Stimulated activated CD4-positive, alpha-beta T cell treated with anti-CD3 and anti-CD28 coated beads, TNF-alpha, amount 100 ng/mL, for 4 hours (primary cell): ENCODE data around the gene TMEM234.

Experiments used
- DNase-seq, 3 experiments: peaks; one replicate each; pipeline ENCODE4 v3.0.0-alpha.2; 2020; ENCODE audit warnings: low read depth in 3 of 3

Gene TMEM234

DNA sequence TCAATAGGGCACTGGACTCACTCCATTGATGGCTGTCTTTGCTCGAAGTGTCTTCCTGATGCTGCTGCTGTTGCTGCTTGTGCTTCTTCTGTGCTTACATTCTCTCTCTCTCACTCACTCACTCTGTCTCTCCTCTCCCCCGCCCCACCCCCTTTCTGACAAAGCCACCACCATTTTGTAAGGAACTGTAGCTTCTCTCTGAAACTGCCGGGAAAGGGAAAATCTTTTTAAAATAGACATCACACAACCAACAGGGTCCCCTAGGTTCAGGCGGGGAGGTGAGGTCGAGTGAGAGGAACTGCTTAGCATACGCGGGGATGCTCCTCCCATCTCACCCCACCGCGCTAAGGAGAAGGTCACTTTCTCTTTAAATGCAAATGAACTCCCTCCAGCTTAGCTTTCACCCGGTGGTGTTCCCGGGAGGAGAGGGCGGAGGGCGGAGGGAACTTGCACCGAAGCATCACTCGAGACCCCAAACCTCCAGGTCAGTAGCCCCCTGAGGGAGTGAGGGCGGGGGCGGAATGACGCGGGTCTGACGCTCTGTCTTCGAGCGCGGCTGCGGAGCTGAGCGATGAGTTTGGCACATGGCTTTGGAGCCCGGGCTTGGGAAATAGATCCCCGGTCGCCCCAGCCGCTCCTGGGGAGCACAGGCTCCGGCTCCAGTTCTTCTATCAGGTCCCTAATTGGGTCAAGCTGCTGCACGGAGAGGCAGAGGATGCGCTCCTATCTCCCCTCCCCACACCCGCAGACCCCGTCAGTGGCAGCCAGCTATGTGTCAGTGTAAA is 21.7 kb downstream of the TMEM234 start, which contains the start of gene CCDC28B:
Gene CCDC28B (plus strand): TSS at position 370 of the 785 bp plus-strand sequence. CDS start 1,341 bp downstream, outside the sequence.
- peak; percentile 20 to 35 (median 30) for DNase-seq

DNA sequence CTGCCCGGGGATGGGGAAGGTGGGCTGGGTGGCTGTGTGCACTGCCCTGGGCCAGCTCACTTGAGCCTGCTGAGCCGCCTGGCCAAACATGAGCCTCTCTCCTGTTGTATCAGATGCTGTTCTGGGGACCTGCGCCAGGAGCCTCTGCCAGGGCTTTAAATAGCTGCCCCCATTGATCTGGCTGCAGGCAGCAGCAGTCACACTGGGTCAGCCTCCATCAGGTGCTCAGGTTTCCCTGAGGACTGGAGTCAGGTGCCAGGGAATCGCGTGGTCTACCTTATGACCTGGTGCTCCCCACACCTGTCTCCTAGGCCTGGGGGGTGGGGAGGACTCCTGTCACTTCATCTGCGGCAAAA is 22.5 kb downstream of the TMEM234 start:
- DNase-seq: no peak

DNA sequence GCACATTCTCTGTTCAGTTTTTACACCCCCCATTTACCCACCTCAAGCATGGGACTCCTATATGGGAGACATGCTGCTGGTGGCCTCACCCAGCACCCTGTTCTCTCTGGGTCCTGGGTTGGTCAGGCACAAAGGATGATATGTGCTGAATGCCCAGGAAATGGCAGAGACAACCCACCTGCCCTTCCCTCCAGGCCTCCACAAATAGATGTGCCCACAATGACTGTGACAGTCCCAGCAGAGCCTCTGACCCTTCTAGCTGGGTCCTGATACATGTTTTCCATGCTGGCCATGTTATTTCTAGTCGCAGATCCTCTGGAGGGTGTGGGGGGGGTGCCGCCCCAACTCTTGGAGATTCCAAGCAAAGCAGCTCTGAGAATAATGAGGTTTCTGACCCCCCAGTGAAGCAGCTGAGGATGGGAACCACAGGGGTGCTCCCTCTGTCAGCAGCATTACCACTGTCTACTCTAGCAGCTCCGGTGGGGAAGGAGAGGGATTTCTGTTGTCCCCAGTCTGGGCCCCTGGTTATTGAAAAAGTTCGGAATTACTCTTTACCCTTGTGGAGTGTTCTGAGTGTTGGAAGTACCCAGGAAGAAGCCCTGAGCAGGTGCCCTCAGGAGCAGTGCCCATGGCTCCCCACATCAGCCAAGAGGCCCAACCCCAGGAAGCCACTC is 23.0 kb downstream of the TMEM234 start:
- no peak for DNase-seq

DNA sequence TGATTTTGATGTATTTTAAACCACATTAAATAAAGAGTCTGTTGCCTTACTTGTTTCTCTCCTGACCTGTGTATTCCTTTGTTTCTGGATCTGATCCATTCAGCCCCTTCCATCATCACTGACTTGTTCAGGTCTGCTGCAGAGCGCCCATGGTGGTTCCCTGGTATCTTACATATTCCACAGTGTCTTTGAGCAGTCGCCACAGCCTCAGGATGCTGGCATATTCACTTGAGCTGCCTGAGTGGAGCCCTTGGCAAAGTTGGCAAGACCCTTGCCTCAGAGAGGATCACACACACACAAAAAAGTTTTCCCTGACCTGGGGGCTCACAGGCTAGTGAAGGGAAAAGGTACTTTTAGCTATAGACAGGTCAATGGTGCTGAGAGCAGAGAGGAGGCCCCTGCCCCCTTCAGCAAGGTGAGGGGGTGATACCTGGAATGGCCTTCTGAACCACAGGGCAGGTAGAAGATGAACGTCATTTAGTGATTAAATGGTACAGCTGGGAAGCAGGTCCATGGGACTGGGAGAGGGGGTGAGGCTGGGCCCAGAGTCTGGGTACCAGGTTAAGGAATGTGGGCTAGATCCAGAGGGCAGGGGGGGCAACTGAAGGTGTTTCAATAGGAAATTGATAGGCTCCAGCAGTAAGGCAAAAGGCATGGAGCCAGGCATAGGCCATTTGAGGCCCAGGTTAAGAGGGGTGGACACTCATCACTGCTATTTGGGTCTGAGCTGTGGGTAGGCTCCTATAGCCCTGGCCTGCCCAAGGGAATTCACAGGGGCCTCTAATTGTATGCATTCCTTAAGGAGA is 23.7 kb downstream of the TMEM234 start:
- no peak for DNase-seq

DNA sequence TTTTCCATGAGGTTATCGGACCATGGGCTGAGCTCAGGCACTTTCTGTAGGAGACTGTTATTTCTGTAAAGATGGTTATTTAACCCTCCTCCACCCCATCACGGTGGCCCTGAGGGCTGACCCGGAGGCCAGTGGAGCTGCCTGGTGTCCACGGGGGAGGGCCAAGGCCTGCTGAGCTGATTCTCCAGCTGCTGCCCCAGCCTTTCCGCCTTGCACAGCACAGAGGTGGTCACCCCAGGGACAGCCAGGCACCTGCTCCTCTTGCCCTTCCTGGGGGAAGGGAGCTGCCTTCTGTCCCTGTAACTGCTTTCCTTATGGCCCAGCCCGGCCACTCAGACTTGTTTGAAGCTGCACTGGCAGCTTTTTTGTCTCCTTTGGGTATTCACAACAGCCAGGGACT is 24.3 kb downstream of the TMEM234 start:
- no peak for DNase-seq

DNA sequence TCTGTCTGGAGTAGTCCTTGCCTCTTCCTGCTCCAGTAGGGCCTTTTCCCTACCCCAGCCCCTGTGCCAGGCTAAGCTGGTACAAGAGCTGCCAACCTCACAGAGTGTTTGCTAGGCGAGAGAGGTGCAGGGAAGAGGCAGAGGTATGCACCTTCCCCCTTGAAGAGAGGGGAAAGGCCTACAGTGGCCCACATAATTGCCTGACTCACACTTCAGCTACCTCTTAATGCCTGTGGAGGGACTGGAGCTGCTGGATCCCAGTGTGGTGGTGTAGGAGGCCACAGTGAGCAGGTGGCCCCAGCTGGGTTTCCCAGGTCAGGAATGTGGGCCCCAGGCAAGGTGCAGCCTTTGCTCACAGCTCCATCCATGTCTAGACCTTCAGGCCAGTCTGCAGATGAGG is 25.1 kb downstream of the TMEM234 start:
- DNase-seq: no peak

DNA sequence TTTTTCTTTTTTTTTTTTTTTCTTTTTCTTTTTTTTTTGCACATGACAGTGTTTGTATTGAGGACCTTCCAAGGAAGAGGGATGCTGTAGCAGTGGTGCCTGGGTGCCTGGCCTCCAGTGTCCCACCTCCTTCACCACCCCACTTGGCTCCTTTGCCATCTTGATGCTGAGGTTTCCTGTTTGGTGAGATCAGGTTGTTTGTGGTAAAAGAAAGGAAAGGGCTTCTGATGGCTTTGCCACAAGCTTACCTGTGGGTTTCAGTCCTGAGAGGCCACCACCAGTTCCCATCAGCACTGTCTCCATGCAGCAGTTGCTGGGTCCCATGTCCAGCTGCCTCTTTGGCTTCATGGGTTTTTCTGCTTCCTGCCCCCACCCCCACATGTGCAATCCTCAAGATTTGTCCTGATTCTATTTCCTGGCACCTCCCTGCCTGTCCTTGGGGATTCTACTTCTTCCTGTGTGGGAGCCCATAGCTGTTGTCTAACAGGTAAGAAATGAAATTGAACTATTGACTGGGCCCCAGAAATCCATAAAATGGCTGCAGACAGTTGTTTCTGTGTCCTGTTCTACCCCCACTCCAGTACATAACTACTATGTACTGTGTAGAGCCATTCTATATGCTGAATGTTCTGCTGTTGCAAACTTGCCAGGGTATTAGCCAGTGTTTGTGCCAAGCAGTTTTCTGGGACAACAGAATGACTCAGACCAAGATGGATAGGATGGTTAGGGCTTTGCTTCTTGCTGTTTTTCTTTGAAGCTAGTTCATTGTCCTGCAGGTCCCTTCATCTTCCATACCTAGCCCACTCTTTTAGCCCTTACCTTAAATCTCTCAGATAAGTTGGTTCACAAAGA is 26.0 kb downstream of the TMEM234 start:
- no peak for DNase-seq

DNA sequence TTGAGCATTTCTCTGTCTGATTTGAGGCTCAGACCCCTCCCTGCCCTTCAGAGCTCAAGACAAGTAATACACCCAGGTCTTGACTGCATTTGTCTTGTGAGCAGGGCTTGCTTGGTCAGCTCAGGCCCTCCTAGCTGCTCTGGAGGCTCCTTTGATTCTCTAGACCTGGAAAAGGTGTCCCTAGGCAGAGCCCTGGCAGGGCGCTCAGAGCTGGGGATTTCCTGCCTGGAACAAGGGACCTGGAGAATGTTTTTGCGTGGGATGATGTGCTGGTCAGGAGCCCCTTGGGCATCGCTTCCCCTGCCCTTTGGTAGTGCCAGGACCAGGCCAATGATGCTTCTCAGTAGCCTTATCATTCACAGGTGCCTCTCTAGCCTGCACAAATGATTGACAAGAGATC is 26.6 kb downstream of the TMEM234 start:
- DNase-seq: no peak

DNA sequence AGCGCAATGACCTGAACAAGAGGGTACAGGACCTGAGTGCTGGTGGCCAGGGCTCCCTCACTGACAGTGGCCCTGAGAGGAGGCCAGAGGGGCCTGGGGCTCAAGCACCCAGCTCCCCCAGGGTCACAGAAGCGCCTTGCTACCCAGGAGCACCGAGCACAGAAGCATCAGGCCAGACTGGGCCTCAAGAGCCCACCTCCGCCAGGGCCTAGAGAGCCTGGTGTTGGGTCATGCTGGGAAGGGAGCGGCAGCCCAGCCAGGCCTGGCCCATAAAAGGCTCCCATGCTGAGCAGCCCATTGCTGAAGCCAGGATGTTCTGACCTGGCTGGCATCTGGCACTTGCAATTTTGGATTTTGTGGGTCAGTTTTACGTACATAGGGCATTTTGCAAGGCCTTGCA is 27.2 kb downstream of the TMEM234 start:
- no peak for DNase-seq

DNA sequence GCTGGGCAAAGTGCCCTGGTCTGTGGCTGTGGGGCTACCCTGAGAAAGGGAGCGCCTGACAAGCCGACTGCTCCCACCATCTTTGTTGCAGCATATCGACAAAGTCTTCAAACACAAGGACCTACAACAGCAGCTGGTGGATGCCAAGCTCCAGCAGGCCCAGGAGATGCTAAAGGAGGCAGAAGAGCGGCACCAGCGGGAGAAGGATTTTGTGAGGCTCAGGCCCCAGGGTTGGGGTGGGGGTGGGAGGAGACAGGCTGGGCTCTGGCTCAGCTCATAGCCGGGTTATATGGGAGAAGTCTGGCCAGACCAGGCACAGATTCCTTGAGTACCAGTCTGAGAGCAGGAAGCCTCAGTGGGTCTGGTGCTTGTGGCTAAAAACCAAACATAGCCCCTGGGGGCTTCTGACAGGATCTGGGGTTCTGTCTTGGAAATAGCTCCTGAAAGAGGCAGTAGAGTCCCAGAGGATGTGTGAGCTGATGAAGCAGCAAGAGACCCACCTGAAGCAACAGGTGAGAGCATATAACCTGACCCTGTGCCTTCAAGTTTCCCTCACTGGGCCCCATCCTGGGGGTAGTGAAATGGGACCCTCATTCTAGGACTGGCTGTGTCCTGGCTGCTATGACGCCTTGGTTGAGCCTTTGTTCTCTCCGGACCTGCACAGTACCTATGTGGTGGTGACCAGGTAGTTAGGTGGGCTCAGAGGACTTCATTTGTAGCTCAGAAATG is 29.8 kb downstream of the TMEM234 start:
- no peak for DNase-seq

DNA sequence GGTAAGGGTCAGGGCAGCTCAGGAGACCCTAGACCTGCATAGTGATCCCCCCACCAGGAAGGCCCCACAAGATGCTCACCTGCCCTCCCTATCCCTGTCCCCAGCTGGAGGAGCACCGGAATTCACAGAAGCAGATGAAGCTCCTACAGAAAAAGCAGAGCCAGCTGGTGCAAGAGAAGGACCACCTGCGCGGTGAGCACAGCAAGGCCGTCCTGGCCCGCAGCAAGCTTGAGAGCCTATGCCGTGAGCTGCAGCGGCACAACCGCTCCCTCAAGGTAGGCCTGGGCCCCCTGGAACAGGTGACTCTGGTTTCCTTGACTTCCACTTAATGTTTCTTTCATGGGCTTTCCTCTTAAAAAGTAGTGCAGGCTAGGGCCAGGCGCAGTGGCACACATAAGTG is 34.3 kb downstream of the TMEM234 start:
- DNase-seq: no peak

DNA sequence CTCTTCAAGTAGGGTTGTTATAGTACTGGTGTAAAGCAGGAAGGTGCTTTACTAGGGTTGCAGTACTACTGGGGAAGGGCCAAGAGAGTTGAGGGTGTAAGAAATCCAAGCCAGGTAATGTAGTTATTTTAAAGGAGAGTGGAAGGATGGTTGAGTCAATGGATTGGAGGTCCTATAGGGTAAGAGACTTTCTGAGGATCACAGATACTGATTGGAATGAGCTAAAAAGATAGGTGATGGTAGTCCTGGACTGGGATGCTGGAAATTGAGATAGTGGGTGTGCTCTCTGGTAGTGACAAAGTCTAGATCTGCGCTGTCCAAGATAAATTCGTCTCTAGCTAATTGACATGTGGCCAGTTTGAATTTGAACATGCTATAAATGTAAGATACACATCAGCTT is 35.7 kb downstream of the TMEM234 start:
- no peak for DNase-seq

DNA sequence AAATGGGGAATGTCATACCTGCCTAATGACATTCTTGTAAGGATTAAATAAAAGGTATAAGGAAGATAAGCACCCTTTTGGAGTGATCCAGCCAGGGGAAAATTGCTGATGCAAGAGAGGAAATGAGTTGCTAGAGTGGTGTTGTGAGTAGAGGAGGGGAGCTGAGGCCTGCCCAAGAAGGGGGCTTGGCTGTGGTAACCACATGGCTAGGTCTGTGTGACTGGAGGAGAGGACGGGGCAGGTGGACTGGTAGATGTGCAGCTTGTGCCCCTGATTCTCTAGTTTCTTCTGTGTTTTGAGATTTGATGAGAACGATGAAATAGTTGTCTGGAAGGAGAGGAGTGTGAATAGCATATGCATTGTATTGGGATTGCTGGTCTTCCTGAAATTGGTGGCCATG is 36.1 kb downstream of the TMEM234 start:
- no peak for DNase-seq

DNA sequence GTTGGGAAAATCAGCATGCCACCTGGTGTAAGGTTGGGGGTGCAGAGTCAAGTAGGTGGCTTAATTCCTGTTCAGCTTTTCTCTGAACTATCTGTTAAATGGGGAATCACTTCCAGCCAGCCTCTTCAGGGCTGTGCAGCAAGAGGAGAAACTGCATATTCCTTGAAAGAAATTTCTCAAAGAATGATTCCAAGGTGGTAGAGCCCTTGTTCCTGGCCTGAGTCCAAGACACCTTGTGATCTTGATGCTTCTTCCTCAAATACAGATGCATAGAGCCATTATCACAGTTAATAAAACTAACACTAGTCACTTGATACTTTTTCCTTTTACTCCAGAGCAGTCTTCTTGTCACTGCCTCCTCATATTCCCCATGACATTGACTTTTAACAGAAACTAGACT is 37.5 kb downstream of the TMEM234 start:
- DNase-seq: no peak

DNA sequence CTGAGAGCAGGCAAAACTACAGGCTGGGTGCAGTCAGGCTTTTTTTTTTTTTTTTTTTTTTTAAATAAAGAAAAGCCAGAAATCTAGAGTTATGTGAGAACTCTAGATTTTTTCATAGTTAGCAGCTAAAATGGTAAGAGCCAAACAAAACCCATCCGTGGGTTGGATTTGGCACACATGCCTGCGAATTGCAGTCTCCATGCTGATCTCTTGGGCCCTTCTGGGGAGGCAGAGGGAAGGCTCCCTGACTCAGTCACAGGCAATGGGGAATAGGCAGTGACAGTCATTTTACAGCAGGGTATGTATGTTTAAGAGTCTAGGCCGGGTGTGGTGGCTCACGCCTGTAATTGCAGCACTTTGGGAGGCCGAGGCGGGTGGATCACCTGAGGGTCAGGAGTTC is 40.1 kb downstream of the TMEM234 start:
- no peak for DNase-seq

DNA sequence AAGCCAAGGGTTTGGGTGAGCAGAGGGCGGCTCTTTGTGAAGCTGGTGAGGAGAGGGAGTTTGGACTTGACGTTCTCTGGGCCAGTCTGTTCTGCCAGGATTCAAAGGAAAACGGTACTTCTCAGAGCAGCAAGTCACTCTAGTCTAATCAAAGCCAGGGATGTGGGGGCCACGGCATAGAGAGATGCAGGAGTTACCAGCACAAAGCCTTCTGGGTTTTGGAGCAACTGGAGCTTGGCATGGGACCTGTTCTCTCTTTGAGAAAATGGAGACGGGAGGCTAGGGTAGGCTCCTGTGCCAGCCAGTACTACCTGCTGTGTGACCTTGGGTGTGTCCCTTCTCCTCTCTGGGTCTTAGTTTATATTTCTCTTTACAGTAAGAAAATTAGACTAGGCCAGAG is 40.6 kb downstream of the TMEM234 start:
- no peak for DNase-seq

DNA sequence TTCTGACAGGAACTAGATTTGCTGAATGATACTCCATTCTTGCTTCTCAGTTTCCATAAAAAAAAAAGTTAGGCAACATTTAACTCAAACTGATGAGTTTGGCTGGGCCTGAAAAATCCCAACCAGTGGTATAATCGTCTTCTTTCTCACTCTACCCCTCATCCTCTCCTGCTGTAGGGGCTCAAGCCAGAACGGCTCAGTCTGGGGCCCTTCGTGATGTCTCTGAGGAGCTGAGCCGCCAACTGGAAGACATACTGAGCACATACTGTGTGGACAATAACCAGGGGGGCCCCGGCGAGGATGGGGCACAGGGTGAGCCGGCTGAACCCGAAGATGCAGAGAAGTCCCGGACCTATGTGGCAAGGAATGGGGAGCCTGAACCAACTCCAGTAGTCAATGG is 41.1 kb downstream of the TMEM234 start:
- no peak for DNase-seq

DNA sequence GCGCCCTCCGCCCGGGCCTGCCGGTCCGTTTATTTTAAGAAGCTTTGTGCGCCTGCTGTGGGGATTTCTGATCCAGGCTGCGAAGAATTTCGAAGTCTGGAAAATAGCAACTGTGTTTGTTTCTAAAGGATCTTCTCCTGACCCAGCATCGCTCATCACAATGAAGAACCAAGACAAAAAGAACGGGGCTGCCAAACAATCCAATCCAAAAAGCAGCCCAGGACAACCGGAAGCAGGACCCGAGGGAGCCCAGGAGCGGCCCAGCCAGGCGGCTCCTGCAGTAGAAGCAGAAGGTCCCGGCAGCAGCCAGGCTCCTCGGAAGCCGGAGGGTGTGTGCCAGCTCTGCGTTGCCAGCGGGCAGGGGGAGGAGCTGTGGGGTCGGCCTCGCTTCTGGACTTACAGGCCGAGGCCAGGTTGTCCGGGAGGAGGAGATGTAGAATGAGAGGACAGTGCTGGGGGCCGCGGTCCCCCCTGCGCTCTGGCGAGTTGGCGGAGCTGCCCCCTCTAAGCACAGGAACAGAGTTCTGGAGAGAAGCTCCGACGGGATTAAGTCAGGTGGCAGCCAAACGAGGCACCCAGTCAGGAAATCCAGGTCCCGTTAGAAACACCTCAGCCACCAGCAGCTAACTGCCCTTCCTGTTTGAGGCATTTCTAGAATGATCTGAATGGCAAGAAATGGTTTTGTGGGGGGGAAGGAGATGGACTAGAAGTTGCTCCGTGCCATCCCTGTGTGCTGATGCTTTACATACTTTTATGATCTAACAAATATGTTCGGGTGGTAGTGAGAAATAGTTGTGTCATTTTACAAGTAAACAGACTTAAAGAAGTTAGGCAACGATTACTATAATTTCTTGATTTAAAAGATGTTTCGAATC is 41.7 kb downstream of the TMEM234 start:
- no peak for DNase-seq

DNA sequence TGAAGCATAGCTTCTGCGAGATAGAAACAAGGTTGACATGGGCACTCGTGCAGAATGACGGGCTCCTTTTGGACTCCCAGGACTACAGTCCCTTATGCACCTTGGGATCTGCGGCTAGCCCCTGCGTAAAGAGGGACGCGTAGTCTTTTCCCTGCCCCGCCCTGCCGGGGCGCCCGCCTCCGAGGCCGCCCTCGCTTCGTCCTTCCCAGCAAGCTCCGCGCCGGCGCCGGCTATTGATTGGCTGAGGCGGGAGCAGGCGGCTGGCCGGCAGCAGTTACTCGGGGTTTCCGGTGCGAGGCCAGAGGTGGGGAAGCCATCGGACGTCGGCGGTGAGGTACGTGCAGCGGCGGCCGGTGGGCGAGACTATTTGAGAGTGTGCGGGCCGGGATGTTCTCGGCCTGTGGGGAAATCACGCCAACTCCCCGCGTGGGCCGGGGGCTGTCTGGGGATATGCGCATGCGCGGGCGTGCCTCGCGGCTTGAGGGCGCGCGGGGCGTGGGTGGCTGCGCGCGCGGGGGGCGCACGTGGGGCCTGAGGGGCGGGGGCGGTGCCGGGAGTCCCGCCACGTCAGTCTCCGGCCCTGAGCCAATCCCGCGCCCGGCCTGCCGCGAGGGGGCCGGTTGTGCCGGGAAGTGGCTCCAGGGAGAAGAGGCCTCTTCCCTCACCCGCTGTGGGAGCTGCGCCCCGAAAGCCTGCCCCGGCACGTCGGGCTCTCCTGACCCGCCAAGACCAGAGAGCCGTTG is 42.5 kb downstream of the TMEM234 start, which contains the start of gene TXLNA:
Gene TXLNA (plus strand): TSS at position 233 of the 743 bp plus-strand sequence. CDS start 671 bp downstream, outside the sequence.
- DNase-seq: peak; percentile 82 to 87 (median 84)
